Left lung (tissue), 10 donors: ENCODE results near the gene BCL11A. TPM values are rescaled to one million over a fixed set of nuclear protein-coding genes. Genes with fewer than 3 reads are reported as not detected.

Experiments
- ATAC-seq: fragments of 200-7000 bp; cut with Tn5 transposase; one replicate; pipeline ENCODE4 v1.9.1; 2020; ENCODE audit warnings: moderate library complexity
- DNase-seq, 4 donors: peaks; one replicate each; pipeline ENCODE4 v3.0.0-alpha.2; 2013 to 2020
- H3K27ac ChIP-seq, 2 donors: fragments of 200-600 bp; sonication (generic) in 1 of 2; one replicate each; pipeline versions ENCODE4 v1.5.0 to v1.8.0; 2020 to 2021
- H3K27me3 ChIP-seq, 2 donors: fragments of 200-600 bp; sonication (generic) in 1 of 2; one replicate each; pipeline versions ENCODE4 v1.5.0 to v1.8.0; 2020 to 2021
- H3K36me3 ChIP-seq, 2 donors: fragments of 200-600 bp; sonication (generic) in 1 of 2; one replicate each; pipeline versions ENCODE4 v1.5.0 to v1.8.0; 2020 to 2021
- H3K4me1 ChIP-seq, 2 donors: fragments of 200-600 bp; one replicate each; pipeline ENCODE4 v1.8.0; 2021
- H3K4me3 ChIP-seq, 2 donors: fragments of 200-600 bp; sonication (generic) in 1 of 2; one replicate each; pipeline versions ENCODE4 v1.5.0 to v1.8.0; 2020 to 2021; ENCODE audit warnings: mild to moderate bottlenecking in 1 of 2
- H3K9me3 ChIP-seq, 2 donors: fragments of 200-600 bp; sonication (generic) in 1 of 2; one replicate each; pipeline versions ENCODE4 v1.5.0 to v1.8.0; 2020 to 2021
- CTCF ChIP-seq, 2 donors: fragments of 200-600 bp; sonication (generic) in 1 of 2; IDR thresholded peaks; one replicate each; pipeline versions ENCODE4 v1.5.0 to v1.8.0; 2021; ENCODE audit warnings: antibody characterized with exemption in 2 of 2
- intact Hi-C, 2 donors: fragments of 100-400 bp; cut with DNase I; formaldehyde crosslinking; loops; one replicate each; pipeline versions ENCODE4 v1.11.2 to v1.14.2; 2022
- polyA plus RNA-seq, 6 donors: library from polyadenylated mRNA; unstranded; fragments of 120-200 nt; gene quantifications; one replicate each; pipeline ENCODE4 v1.2.1, GENCODE V29; 2013; ENCODE audit not compliant: insufficient read length in 6 of 6
- total RNA-seq, 2 donors: library from RNA; stranded (reverse); fragmentation: NEBNext Ultra II Directional; extraction: Animal tissue kit (Norgen Biotek cat#: 25700); gene quantifications; one replicate each; pipeline ENCODE4 v1.2.1, GENCODE V29; 2021
- donor health status: DM: no; HTN: yes; CAD: no.
- donor health status: DM: no; HTN: no; CAD: no.

Gene BCL11A
- total and polyA plus RNA-seq, 8 donors, result 4.0 to 33.5 (median 24.9) TPM

DNA sequence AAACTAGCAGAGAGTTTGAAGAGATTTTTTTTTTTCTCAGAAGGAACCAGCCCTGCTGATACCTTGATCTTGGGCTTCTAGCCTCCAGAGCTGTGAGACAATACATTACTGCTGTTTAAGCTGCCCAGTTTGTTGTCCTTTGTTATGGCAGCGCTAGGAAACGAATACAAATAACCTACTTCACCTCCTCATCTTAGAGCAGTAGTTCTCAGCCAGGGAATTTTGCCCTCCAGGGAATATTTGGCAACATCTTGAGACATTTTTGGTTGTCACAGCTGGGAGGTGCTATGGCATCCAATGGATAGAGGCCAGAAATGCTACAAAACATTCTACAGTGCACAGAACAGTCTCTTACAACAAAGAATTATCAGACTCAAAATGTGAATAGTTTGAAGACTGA, 43.9 kb upstream of the BCL11A start:
- TF ChIP-seq CTCF (IDR thresholded peaks at IDR 0.05), result no peak
- Histone ChIP-seq H3K27ac (no peak overlapping the region), H3K36me3 (no peaks in the 10 kb centered on the region), H3K9me3 (peaks cover 0 to 12% of the 10 kb centered on the region in 2 donors), H3K27me3 (no peaks in the 10 kb centered on the region), H3K4me1 (no peaks in the 10 kb centered on the region), H3K4me3 (no peak overlapping the region)
- intact Hi-C loops, result no loop called here
- ATAC-seq, result no peak
- DNase-seq, result no peak

DNA sequence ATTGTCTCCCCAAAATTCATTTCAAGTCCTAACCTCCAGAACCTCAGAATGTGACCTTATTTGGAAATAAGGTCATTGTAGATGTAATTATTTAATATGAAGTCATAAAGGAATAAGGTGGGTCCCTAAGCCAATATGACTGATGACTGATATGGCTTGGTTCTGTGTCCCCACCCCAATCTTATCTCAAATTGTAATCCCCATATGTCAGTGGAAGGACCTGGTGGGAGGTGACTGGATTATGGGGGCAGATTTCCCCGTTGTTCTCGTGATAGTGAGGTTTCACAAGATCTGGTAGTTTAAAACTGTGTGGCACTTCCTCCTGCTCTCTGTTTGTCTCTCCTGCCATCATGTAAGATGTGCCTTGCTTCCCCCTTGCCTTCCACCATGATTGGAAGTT, 43.0 kb upstream of the BCL11A start:
- intact Hi-C loops, result no loop called here
- H3K27me3 ChIP-seq, result no peaks in the 10 kb centered on the region
- no peaks in the 10 kb centered on the region for H3K4me1 ChIP-seq
- H3K27ac ChIP-seq, result no peak overlapping the region
- DNase-seq (no peak), ATAC-seq (no peak)
- peaks cover 0 to 16% of the 10 kb centered on the region in 2 donors for H3K9me3 ChIP-seq
- no peak overlapping the region for H3K4me3 ChIP-seq
- no peak for TF ChIP-seq CTCF (IDR thresholded peaks at IDR 0.05)
- H3K36me3 ChIP-seq, result no peaks in the 10 kb centered on the region

GRCh38 chr2:60595953-60596352, 42.5 kb upstream of the BCL11A start:
- H3K4me1 ChIP-seq, result no peaks in the 10 kb centered on the region

GRCh38 chr2:60589104-60589503, 35.6 kb upstream of the BCL11A start:
- Histone ChIP-seq H3K27me3 (peaks cover 0 to 6% of the 10 kb centered on the region in 2 donors), H3K36me3 (no peaks in the 10 kb centered on the region), H3K4me3 (no peak overlapping the region), H3K27ac (no peak overlapping the region), H3K4me1 (no peaks in the 10 kb centered on the region), H3K9me3 (peaks cover 0 to 14% of the 10 kb centered on the region in 2 donors)
- ATAC-seq (no peak), DNase-seq (no peak)
- TF ChIP-seq CTCF (IDR thresholded peaks at IDR 0.05), result no peak
- intact Hi-C loops, result no loop called here

More at GRCh38 chr2:60595953-60596352, 42.5 kb upstream of the BCL11A start:
- intact Hi-C loops, result no loop called here
- no peak for TF ChIP-seq CTCF (IDR thresholded peaks at IDR 0.05)
- Histone ChIP-seq H3K9me3 (peaks cover 0 to 16% of the 10 kb centered on the region in 2 donors), H3K27me3 (no peaks in the 10 kb centered on the region), H3K27ac (no peak overlapping the region), H3K4me3 (no peak overlapping the region), H3K36me3 (no peaks in the 10 kb centered on the region)
- no peak for ATAC-seq
- no peak for DNase-seq

DNA sequence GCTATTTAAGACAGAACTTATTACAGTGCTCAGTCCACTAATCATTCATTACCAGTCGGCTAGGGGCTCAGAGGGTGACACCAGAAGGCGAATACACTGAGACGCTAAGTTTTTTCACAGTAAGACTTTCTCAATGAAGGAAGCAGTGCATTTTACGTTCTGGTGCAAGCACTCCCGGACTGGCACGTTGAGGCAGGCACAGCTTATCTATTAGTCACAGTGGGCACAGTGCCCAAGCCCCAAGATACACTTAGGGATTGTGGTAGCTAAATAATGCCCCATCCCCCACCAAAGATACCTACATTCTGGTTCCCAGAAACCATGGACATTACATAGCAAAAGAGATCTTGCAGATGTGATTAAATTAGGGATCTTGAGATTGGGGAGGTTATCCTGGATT, 32.6 kb upstream of the BCL11A start:
- Histone ChIP-seq H3K4me1 (peaks cover 0 to 10% of the 10 kb centered on the region in 2 donors), H3K27ac (no peak overlapping the region), H3K4me3 (no peak overlapping the region), H3K9me3 (no peaks in the 10 kb centered on the region), H3K36me3 (no peaks in the 10 kb centered on the region), H3K27me3 (peaks cover 1 to 33% of the 10 kb centered on the region in 2 donors)
- ATAC-seq (no peak), DNase-seq (no peak)
- no peak for TF ChIP-seq CTCF (IDR thresholded peaks at IDR 0.05)
- intact Hi-C loops, result no loop called here
